Measurements from ENCODE around the gene APEX2.
A peak's percentile ranks its signal among the peaks of the same experiment; 100 is the strongest.
"Not testable (repeated sequence)": the region's sequence is repeated elsewhere in the genome, so short reads cannot be mapped to it uniquely, and the experiment has no call there.

APEX2 gene, protein sequence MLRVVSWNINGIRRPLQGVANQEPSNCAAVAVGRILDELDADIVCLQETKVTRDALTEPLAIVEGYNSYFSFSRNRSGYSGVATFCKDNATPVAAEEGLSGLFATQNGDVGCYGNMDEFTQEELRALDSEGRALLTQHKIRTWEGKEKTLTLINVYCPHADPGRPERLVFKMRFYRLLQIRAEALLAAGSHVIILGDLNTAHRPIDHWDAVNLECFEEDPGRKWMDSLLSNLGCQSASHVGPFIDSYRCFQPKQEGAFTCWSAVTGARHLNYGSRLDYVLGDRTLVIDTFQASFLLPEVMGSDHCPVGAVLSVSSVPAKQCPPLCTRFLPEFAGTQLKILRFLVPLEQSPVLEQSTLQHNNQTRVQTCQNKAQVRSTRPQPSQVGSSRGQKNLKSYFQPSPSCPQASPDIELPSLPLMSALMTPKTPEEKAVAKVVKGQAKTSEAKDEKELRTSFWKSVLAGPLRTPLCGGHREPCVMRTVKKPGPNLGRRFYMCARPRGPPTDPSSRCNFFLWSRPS

DNA sequence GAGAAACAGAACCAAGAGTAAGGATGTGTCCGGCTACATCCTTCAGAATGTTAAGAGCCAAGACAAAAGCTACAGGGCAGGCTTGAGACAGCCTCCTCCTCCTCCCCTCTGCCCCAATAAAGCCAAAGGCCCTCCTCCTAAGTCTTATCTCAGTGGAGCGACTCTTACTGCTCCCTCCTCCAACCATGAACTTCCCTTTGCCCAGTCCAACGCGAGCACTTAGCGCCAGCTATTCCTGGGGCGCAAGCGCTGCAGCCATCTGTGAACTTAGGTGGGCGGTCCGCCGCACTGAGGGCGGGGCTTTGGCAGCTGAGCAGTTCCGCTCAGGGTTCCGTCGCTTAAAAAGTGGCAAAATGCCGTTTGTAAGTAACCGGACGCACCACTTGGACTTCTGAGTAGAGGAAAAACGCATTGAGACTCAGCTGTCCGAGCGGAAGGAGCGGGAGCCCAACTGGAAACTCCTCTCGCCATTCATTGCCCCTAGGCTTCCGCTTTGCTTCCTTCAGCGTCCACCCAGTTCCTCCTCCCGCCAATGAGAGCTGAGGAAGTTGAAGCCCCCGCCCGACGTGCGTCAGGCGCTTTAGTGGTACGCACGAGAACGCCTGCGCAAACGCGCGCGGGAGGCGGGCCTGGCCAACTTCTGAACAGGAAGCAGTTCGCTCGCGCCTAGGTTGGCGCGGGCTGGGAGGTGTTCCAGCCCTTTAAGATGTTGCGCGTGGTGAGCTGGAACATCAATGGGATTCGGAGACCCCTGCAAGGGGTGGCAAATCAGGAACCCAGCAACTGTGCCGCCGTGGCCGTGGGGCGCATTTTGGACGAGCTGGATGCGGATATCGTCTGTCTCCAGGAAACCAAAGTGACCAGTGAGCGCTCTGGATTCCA, at the start of gene APEX2:
APEX2 (plus strand) TSS at position 647 of the 882 bp plus-strand sequence; CDS start at position 707, 60 bp downstream.
- DNase-seq (ENCODE audit: low read depth), result peak; percentile 80

DNA sequence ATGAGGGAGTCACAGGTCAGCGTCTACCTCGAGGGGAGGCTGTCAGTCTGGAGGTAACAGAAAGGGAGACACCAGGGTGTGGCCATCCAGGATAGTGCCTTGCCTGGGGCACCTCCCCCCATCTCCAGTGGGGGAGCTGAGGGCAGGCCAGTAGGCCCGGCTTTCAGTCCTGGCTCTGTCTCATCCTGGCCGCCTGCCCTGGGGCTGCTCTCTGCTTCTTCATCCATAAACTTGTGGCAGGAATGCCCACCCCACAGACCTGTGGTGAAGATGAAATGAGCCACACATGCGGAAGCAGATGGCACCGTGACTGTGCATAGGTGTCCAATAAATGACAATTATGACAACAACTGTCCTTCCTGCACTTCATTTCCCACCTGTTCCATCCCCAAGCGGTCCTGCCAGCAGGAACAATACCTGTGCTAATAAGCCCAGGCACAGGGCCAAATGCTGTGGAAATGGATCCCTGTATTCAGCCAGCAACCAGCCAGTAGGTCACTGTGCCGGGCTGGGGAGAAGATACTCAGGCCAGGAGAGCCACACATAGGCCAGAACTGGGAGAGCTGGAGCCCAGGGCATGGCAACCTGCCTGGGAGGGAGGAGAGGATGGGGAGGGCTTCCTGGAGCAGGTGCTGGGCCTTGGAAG, 49.3 kb upstream of the APEX2 start:
- no peak for DNase-seq (ENCODE audit: low read depth)

DNA sequence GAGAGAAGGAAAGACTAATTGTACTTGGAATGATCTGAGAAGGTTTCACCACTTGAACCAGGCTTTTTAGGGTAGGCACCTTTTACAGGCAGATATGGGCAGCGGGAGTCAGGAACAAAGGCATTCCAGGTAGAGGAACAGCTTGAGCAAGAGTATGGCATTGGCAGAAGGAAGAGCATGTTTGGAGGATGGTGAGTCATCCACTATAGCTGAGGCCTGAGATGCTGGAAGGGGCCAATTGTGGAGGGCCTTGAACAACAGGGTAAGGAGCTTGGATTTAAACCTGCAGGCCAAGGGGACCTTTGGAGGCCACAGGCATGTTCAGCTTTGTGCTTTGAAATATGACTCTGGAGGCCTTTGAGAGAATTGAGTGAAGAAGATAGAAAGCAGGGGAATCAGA, 38.4 kb upstream of the APEX2 start:
- no peak for DNase-seq (ENCODE audit: low read depth)

DNA sequence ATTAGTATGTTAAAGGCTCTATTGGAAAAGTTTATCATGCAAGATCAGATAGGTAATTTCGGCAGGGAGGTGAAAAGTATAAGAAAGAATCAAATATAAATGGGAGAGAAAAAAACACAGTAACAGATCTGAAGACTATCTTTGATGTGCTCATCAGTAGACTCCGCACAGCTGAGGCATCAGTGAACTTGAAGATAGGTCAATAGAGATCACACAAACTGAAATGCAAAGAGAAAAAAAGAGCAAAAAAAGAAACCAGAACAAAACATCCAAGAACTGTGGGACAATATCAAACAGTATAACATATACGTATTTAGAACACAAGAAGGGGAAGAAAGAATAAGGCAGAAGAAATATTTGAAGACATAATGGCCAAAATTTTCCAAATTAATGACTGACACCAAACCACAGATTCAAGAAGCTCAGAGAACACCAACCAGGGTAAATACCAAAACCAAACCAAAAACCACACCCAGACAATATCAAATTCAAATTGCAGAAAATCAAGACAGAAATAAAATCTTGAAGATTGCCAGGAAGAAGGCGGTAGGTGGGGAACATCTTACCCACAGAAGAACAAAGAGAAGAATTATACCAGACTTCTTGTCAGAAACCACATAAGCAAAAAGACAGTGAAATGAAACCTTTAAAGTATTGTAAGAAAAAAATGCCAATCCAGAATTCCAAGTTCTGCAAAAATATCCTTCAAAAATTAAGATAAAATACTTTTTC, 35.2 kb upstream of the APEX2 start:
- no peak for DNase-seq (ENCODE audit: low read depth)

DNA sequence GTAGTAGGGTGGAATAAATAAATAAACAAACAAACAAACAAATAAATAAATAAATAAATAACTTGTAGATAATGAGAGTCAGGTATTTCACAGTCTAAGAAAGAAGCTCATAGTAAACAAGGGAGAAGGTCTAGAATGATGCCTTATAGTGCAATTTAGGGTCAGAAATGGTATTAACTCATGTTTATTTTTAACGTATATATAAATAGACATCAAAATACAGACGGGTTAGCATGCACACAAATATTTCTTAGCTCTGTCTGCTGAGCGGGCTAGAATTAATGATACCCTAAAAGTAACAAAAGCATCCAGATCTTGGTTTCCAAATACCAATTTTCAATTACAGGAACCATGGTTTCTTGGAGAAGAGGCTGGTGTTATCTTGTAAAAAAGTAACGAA, 22.8 kb upstream of the APEX2 start:
- DNase-seq (ENCODE audit: low read depth), result no peak

DNA sequence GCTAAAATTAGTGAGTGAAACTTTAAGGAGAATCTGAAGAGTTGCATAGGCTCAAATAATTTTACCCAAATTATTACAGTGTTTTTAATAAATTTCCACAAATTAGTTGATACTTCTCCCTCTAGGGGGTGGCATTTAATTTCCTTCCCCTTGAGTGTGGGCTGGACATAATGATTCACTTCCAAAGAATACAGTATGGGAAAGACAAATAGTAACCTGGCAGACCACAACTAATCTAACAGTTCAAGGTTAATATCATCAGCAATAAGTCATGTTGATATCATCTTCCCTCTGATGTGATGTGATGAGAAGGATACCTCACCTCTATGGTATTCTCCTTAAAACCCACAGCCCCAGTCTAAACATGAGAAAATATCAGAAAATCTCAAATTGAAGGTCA, 21.7 kb upstream of the APEX2 start:
- DNase-seq (ENCODE audit: low read depth), result no peak

DNA sequence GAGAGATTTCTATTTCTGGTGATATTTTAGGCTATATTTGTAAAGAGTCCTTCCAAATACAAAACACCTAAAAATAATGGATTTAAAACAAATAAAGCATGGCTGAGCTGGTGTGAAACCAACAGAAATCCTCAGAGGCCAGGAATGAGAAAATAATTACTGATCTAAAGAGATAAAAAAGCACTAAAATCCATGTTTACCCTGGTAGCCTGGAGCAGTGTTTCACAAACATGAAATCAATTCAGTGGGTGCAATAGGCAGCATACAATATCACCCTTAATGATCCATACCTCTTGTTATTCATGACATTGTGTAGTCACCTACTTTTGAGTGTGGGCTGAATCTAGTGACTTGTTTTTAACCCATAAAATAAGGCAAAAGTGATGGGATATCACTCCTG, 20.7 kb upstream of the APEX2 start:
- no peak for DNase-seq (ENCODE audit: low read depth)

DNA sequence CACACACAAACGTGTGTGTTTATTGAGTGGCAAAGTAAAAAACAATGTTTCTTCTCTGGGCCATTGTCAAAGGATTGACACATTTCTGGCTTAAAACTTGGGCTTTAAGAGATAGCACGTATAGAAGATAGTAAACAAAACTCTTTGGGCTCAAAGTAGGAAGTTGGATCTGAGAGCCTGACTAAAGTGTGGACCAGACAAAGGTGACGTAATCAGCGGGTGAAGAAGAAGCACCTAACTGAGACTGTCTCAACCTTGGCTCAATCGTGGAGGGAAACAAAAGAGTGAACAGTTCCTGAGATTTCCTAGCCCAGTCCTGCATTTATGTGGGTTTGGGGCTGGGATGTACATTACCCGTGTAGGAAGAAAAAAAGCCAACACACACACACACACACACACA, 19.8 kb upstream of the APEX2 start:
- no peak for DNase-seq (ENCODE audit: low read depth)

DNA sequence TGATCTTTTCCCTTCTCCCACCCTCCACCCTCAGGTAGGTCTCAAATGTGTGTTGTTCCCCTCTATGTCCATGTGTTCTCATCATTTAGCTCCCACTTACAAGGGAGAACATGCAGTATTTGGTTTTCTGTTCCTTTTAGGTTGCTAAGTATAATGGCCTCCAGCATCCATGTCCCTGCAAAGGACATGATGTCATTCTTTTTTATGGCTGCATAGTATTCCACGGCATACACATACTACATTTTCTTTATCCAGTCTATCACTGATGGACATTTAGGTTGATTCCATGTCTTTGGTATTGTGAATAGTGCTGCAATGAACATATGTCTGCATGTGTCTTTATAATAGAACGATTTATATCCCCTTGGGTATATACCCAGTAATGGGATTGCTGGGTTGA, 16.9 kb upstream of the APEX2 start:
- not testable (repeated sequence) for DNase-seq (ENCODE audit: low read depth)

DNA sequence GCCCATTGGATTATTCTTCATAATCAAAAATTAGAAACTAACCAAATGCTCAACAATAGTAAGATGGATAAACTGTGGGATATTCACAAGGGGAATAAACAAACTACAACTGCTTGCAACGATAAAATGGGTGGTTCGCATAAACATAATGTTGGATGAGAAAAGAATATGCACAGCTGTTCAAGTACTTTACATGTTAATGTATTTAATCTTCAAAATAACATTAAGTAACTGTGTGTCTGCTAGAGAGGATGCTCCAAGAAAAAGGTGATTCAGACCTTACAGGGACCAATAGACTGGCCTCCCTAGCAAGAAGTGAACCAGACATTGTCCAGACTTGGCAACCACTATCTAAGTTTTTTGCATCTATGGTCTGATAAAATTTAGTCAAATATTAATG, 8.5 kb upstream of the APEX2 start:
- no peak for DNase-seq (ENCODE audit: low read depth)

DNA sequence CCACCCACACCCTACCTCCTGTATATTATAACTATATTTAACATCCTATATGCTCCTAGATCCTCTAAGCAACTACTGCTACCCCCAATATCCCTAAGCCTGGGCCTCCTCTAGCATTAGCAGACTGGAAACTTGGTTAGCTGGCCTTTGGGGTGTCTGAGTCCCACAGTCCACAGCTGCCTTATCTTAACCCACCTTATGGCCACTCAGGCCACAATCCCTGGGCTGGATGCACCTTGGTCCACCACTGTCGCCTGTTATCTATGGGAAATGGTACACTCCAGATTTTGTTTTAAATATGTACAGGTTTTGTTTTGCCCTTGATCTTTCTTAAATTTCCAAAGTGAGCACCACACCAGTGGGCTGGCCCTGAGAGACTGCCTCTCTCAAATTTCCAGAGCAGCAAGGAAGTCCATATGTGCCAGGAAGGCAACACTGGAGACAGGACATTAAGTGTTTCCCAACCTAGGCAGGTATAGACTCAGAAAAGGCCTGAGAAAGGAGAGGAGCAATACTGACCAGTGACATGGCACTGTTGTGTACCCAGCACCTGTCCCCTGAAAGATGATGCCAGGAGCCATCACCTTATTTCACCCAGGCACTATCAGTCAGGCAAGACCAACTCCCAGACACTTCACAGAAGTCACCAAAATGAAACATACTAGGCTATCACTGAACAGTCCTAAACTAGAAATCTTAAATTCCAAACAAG, 7.1 kb upstream of the APEX2 start:
- DNase-seq (ENCODE audit: low read depth), result no peak

DNA sequence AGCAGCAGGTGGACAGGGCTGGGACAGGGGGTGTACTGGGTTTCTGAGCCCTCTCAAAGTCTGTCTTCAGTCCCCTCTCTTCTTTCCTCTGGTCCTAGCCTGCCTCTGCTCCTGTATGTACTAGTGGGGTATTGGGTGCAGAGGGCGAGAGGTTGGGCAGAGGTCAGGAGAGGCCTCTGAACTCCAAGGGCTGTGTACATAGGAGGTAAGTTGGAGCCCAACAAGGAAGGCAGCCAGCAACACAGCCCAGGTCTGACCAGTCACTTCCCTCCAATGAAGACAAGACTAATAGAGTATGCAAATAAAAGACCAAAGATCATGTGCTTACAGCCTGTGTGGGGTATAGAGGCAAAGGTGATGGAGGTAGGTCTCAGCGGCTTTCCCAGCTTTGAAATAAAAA, 6.1 kb upstream of the APEX2 start, which contains the start of gene PFKFB1:
PFKFB1 (minus strand) TSS at position 90 of the 400 bp plus-strand sequence. CDS start 181 bp downstream, outside the sequence.
- DNase-seq (ENCODE audit: low read depth), result no peak

DNA sequence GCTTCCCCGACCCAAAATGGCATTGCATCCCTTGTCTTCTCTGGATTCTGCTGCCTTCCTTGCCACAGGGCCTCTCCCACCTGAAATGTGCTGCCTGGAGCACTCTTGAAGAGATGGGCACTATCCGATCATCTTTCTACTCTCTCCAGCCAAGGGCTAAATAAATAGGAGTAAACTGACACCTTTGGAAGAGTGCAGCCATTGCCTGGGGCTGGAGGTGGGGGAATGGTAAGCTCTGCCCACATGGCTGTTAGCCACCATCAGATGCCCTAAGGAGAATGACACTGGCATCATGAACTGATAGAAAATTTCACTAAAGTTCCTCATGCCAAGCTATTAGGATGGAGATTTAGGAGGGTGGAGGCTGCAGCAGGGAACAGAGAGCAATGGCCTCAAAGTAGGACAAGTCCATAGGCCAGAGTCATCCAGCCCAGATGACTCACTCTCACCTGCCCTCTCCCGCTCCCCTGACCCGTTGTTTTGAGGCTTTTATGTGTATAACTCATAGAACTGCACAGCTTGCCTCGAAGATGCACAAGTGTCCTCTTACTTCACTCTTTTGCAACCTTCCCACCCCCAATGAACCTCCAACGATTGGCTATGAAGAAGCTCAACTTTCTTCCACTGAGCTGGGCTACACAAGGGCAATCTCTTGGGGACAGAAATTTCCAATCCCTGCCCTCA, 5.4 kb upstream of the APEX2 start:
- no peak for DNase-seq (ENCODE audit: low read depth)

DNA sequence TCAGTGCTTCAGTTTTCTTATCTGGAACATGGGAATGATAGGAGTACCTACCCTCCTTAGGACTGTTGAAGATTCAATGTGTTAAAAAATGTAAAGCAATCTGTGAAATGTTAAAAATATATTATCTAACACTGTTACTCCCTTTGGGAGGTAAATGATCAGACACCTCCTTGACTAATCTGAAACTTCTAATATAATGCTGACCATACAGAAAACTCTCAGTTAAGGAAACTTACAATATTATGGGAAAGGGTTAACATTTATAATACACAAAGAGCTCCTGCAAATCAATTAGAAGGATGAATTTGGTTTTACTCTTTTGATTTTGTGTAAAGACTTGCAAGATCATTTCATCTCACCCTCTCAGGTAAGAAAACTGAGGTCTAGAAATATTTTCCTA, 4.5 kb upstream of the APEX2 start:
- no peak for DNase-seq (ENCODE audit: low read depth)

DNA sequence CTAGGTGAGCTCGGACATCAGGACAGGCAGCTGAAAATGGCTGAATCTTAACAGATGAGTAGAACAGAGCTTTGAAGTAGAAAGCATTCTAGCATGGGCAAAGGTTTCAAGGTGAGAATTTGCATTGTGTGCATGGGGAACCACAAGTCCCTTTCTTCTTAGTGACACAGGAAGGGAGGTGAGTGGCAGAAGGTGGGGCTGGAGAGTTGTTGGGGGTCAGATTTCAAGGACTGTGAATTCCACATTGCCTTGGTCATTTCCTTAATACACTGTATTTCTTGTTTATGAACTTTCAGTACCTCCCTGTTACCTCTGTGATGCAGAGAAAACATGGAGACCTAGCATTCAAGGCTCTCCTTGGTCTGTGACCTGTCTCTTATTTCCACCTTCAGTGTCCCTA, 4.1 kb downstream of the APEX2 start:
- no peak for DNase-seq (ENCODE audit: low read depth)

DNA sequence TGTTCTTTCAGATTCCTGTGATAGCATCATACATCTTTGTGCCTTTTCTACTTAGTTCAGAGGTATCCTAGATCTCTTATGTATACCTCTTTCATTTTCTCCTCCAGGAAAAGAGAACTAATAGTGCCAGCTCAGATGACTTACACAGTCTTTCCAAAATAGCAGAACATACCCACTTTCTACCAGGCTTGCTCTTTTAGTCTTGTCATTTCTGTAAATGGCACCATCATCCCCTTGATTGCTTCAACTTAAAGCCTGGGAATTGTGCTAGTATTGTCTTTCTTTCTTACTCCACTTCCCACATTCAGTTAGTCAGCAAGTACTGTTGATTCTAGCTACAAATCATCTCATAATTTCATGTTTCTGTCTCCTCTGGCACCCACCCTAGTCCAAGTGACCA, 5.1 kb downstream of the APEX2 start:
- DNase-seq (ENCODE audit: low read depth), result no peak

DNA sequence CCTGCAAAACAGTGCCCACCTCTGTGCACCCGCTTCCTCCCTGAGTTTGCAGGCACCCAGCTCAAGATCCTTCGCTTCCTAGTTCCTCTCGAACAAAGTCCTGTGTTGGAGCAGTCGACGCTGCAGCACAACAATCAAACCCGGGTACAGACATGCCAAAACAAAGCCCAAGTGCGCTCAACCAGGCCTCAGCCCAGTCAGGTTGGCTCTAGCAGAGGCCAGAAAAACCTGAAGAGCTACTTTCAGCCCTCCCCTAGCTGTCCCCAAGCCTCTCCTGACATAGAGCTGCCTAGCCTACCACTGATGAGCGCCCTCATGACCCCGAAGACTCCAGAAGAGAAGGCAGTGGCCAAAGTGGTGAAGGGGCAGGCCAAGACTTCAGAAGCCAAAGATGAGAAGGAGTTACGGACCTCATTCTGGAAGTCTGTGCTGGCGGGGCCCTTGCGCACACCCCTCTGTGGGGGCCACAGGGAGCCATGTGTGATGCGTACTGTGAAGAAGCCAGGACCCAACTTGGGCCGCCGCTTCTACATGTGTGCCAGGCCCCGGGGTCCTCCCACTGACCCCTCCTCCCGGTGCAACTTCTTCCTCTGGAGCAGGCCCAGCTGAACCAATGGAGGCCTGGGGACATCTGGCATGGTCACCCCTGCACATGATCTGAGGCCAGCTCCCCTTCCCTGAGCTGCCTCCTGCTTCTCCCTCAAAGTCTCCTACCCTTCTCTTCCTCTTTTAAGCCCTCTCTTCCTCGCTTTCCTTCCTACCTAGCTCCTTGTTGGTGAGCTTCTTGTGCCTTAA, 6.9 kb downstream of the APEX2 start:
- no peak for DNase-seq (ENCODE audit: low read depth)

DNA sequence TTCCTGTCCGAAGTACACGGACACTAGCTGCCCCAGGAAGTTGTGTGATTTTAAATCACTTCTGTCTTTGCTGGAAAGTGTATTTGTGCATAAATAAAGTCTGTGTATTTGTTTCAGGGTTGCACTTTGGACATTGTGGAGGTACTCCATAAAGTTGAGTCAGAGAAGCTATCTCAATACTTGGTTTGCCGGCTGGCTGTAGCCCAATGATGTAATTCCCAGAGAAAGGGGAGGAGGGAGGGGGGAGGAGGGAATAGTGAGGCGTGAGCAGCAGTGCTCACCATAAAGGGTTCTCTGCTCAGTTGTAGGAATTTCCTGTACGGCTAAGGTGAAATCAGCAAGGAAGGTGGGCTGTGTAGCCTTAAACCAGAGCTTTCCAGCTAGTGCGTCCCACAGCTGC, 7.5 kb downstream of the APEX2 start:
- DNase-seq (ENCODE audit: low read depth), result no peak

DNA sequence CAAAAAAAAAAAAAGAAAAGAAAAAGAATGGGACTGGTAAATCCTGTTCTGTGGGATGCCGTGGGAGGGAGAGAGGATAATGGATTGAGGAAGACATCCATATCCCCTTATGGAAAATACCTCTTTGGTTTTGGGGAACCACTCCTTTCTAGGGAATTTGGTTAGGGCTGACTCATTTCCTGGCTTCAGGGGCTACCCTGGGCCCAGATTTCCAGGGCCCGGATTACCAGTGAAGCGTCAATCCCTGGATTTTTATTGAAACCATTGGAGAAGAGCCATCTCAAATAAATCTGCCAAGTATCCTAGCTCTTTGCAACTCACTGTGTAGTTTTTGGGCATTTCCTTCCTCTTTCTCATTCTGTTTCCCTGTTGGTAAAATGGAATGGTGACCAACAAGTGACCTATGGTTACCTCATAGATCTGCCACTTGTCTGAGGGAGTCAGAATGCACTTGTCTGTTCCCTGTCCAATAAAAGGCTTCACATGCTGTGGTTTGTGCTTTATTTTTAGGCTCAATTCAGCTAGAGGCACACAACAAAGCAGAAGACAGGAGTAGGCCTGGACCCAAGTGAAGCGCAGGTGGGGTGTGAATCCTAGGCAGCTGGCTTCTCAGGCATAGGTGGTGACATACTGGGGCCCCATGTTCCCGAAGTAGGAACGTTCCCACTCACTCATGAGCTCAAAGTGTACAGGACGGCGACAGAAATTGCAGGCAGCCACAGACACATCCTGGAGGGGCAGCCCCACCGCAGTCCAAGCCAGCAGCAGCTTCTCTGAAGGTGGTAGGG, 8.6 kb downstream of the APEX2 start:
- DNase-seq (ENCODE audit: low read depth), result no peak
